SK-N-DZ (cell line): ENCODE measurements around the gene SLC13A3.

ENCODE experiments used
- DNase-seq: peaks from one replicate; pipeline ENCODE4 v3.0.0-alpha.2; 2015; ENCODE audit warnings: low spot score

Gene SLC13A3

DNA sequence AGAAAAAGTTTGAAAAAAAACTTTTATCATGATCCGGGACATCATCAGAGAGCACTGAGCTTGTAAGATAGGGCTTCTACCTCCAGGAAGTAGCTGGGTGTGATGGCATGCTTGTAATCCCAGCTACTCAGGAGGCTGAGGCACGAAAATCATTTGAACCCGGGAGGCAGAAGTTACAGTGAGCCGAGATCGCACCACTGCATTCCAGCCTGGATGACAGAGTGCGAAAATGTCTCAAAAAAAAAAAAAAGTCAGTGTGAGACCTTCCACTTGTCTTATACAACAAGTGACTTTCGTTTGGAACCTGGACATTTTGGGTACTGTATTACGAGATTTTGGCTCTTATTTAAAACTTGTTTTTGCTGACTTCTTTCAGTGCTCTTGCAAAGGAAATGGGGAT is 5.9 kb upstream of the SLC13A3 start:
- no peak for DNase-seq

DNA sequence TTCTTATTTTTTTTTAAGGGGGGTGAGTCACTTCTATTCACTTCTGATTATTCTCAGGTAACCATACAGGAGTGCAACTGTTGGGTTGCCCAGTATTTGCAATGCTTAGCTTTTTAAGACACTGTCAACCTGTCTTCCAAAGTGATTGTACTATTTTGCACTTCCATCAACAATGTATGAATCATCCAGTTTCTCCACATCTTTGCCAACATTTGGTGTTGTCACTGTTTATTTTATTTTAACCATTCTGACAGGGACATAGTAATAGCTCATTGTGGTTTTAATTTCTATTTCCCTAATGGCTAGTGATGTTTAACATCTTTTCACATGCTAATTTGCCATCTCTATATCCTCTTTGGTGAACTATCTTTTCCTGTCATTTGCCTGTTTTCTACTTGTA is 1.4 kb upstream of the SLC13A3 start:
- no peak for DNase-seq

DNA sequence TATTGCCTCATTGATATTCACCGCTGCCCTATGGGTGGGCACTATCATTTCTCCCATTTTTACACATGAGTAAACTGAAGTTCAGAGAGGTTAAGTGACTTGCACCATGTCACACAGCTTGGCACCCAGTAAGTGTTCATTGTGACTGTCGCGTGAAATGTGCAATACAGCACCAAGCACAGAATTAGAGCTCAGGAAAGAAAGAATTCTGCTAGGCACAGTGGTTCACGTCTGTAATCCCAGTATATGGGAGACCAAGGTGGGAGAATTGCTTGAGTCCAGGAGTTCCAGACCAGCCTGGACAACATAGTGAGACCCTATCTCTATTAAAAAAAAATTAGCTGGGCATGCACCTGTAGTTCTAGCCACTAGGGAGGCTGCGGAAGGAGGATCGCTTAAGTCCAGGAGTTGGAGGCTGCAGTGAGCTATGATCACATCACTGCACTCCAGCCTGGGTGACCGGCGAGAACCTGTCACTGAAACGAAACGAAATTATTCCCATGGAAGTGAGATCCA is 626 bp downstream of the SLC13A3 start:
- no peak for DNase-seq

DNA sequence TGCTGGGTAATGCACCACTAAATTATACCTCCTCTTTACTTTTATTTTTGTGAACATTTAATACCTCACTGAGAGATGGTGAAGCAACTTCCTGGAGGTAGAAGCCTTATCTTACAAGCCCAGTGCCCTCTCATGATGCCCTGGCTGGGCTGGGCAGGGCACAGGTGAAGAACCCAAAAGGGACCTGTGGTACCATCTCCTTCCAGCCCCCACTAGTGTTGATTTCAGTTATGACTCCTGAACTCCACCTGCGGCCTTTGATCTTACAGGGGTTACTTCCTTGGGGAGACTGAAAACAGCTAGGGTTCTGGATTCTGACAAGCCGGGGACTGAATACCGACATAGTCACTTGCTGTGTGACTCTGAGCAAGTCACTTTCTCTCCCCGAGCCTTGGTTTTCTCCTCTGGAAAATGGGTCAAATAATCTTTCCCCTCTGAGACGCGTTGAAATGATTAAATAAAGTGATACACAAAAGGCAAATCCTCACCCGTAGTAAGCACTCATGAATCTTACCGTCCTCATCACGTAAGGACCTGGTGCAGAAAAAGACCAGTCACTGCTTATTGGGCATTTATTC is 1.2 kb downstream of the SLC13A3 start:
- no peak for DNase-seq

DNA sequence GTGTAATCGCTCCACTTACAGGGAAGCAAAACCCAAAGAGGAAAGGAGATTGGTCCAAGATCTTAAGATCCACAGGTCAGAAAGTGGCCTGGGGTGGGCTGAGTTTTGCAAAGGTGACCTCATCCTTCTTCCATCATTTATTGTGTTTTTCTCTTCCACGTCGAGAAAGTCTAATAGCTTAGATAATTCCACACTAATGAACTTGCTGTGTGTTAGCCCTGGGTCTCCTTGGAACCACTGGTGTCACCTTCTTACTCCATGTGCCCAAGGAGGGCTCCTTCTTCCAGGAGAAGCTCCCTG is 1.7 kb downstream of the SLC13A3 start:
- DNase-seq: no peak

DNA sequence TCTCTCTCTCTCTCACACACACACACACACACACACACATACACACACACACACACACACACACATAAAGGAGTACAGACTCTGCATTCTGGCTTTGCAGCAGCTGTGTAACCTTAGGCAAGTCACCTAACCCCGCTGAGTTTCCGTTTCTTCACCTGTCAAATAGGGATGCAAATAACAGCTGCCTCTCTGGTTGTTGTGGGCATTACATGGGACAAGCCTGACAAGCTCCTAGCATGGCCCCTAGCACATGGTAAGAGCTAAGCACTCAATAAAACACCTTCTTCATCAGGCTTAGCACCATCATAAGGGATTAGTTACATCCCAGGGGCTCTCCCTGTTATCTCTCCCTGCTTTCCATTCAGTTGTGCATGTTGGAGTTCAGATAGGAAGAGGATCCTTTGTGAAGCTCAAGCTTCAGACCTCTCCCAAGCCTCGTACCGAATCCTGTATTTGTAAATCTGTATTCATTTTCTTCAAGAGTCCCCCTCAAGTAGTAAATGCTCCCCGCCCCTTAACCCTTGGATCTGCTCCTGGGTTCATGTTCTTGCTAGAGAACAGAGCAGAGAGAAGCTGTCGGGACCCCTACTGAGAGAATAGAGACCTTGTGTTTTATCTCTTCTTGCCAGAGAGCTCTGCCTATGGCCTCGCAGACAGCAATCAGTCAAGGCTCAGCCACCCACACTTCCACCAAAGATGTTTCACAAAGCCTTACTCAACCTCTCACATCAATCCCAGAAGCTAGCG is 2.2 kb downstream of the SLC13A3 start:
- no peak for DNase-seq

DNA sequence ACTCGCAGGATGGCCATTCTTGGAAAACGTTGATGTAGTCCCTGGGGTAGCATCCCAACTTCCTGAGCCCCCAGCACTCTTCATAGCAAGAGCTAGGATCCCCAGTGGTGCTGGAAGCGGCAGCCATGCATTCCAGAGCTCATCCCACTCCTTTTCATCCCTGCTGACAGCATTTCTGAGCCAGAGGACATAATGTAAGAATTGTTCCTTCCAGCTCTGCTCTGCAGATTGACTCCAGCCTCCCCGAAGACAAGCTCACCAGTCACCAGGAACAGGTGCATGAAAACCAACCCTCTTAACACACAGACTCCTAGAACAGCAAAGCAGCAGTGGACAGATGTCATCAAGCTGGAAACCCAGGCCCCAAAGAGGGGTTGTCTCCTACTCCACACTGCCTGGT is 3.8 kb downstream of the SLC13A3 start:
- DNase-seq: no peak

DNA sequence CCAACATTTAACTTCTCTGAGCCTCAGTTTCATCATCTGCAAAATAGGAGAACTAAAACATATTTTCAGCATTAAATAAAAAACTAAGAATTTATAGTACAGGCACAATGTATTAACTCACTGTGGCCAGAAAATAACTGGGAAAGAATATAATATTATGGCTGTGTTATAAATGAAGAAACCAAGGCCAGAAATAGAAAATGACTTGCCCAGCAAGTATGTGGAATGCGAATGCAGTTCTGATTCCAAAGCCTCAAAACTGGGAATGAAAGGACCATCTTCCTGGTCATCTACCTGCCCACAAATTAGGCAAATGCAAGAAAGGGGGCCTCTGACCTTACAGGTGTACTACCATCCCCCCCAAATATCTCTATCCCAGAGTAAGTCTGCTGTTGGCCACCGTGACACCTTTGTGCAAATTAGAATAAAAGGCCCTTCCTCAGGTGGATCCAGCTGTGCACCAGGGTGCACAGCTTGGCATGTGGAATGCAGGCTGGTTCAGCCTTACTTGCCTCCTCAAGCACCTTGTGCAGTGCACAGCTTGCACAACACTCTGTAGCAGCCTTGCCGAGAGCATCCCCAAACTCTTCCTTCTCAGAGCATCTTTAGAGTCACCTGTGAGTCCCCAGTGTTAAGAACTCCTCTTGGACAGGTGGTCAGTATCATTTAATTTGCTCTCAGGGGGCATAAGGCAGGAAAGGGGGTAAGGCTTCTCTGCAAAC is 4.4 kb downstream of the SLC13A3 start:
- DNase-seq: no peak

DNA sequence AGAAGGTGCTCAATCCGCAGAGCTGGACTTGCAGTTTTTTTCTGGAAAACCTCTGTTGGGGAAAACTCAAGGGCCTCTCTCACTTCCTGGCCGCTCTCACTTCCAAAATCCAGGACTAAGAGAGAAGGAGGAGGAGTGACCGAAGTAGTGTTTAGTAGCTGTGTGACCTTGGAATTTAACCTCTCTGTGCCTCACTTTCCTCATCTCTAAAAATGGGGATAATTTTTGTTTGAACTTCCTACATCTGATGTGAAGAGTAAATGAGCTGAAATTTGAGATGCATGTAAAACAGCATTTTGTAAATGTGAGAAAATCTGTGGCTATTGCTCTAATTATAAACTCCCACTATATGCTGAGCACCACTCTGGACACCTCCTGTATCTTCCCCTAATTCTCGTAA is 5.1 kb downstream of the SLC13A3 start:
- DNase-seq: no peak

DNA sequence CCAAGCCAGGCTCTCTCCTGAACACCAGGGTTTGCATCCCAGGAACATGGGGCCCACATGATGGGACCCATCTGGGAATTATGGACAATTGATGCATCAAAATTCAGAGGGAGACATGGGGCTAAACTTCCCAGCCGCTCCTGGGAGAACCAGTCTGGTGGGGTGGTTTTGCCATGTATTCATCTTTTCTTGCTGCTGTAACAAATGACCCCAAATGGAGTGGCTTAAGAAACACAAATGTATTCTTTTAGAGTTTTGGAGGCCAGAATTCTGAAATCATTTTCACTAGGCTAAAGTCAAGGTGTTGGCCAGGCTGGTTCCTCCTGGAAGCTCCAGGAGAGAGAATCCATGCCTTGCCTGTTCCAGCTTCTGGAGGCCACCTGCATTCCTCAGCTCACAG is 6.5 kb downstream of the SLC13A3 start:
- no peak for DNase-seq

DNA sequence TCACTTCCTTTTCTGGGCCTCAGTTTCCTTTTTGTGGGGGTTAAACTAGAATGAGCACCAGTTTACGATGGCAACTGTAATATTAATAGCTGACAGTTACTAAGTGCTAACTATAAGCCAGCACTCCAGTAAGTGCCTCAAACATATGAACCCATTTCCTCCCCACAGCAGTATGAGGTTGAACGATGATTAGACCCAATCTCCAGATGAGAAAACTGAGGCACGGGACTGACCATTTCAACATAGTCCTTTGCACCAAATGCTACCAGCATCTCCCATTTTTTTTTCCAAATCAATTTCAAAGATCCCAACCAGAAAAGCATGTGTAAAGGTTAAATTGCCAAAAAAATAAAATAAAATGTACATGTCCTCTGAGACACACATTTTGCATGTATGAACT is 7.1 kb downstream of the SLC13A3 start:
- no peak for DNase-seq

DNA sequence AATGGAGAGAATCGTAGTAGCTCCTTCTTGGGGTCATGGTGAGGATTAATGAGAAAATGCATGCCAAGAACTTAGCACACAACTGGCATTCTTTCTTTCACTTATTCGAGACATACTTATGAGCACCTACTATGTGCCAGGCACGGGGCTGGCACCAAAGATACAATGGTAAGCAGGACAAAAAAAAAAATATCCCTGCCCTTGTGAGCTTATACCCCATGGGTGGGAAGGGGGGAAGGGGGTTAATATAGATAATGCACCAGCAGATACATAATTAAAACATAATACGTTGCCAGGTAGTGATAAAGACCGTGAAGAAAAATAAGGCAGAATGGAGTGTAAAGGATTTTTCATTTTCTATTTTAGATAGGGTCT is 8.3 kb downstream of the SLC13A3 start:
- DNase-seq: no peak

DNA sequence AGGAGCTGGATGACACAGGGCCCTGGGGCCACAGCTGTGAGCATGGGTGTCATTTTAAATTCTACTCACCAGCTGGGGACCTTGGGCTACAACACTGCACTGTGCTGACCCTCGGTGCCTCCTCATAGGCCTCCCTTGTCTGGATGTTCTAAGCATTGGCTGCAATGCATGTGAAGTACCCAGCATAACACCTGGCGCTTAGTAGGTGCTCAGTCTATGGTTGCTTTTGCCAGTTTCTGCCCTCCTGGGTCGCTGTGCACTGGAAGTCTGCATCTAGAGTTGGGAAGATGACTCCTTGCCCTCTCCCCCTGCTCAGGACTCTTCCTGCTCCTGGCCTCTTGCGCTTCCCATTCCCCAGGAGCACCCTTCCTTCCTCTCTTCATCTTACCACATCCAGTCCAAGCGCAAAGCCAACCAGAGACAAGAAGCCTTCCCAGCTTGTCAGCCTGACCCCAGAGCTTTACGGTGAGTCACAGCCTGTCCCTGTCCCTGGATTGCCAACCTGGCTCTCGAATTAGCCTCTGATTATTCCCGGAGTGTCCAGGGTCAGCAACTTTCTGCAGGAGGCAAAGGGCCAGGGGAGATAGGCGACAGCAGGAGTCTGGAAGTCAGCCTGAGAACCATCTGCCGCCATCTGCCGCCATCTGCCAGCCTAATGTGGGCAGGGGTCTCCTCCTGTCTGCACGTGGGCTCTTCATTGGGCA is 8.8 kb downstream of the SLC13A3 start:
- peak; percentile 49 for DNase-seq

DNA sequence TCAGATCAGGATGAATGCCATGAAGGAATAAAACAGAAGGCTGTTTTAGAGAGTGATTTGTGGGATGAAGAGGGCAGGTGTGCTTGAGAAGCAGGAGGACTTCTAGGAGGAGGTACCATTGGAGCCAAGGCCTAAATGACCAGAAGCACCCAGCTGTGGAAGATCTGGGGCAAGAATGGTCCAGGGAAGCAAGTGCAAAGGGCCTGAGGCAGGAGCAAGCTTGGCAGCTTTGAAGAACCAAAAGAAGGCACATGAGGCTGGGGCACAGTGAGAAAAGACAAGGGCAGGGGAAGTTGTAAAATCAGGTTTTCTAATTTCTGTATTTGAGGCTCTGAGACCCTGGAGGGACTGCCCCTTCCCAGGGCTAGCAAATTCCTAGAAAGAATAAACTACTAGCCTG is 9.8 kb downstream of the SLC13A3 start:
- DNase-seq: no peak

DNA sequence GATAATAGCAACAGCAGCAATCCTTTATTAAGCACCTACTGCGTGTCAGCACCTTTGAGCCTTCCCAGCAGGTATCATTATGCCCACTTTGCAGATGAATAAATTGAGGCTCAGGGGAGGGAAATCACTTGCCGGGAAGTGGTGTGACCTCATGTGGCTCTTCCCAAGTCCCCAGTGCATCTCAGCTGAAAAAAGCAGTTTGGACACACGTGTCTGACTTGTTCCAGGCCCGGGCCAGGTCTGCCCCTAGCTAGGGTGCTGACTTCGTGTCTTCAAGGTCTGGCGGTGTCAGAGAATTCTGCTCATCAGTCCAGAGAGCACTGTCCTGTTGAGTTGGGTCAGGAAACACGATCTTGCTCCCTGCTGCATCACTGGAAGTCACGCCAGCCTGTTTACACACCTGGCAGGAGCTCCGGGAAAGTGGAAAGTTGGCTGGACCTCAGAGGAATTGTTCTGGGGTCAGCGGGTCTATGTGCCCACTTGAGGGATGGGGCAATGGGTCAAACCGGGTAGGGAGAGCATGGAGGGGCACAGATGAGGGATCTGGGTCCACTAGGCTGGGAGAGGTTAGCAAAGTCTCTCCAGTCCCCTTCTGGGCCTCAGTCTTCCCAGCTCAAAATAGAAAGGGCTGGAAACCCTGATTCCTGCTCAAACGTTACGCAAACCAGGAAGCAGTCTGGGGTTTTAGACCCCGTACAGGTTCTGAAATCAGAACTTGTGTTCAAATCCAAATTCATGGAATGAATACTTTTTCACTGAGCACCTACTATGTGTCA is 10.5 kb downstream of the SLC13A3 start:
- DNase-seq: no peak

DNA sequence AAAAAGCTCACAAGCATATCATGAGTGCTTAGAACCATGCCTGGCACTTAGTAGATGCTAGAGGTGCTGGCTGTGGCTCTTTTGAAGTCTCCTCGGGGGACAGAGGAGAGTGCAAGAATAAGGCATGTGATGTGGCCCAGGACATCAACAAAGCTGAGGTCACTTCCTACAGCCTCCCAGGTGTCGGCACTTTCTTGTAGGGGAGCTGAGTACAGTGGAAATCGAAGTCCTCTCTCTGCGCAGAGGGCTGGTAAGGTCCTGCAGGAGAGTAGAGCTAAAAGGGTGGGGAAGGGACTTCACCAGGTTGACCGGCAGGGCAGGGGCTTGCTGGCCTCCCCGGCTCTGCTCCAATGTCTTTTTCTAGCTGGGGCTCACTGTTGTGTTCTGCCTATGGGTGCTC is 11.2 kb downstream of the SLC13A3 start:
- no peak for DNase-seq

DNA sequence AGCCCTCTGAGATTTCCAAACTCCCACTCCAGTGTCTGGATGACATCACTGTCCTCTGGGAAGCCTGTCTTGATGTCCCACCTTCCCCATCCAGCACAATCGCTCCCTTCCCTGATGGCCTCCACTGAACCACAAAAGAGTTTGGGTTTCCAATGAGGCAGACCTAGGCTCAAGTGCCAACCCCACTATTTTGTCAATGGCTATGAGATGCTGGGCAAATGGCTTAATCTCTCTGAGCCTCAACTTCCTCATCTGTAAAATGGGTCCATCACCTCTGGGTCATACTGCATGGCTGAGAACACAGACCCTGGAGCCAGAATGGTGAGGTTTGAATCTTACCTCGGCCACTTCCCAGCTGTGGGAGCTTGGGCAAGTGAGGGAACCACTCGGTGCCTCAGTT is 11.7 kb downstream of the SLC13A3 start:
- DNase-seq: no peak

DNA sequence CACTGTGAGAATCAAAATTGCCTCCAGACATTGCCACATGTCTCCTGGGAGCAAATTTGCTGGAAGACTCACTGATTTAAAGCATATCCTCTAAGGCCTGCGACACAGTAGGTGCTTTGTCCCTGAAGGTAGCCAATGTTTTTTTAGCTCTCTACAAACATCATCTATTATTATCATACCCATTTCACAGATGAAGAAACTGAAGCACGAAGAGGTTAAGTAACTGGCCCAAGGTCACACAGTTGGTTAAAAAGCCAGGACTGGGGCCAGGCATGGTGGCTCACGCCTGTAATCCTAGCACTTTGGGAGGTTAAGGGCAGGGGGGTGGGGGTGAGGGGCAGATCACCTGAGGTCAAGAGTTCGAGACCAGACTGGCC is 12.4 kb downstream of the SLC13A3 start:
- no peak for DNase-seq

DNA sequence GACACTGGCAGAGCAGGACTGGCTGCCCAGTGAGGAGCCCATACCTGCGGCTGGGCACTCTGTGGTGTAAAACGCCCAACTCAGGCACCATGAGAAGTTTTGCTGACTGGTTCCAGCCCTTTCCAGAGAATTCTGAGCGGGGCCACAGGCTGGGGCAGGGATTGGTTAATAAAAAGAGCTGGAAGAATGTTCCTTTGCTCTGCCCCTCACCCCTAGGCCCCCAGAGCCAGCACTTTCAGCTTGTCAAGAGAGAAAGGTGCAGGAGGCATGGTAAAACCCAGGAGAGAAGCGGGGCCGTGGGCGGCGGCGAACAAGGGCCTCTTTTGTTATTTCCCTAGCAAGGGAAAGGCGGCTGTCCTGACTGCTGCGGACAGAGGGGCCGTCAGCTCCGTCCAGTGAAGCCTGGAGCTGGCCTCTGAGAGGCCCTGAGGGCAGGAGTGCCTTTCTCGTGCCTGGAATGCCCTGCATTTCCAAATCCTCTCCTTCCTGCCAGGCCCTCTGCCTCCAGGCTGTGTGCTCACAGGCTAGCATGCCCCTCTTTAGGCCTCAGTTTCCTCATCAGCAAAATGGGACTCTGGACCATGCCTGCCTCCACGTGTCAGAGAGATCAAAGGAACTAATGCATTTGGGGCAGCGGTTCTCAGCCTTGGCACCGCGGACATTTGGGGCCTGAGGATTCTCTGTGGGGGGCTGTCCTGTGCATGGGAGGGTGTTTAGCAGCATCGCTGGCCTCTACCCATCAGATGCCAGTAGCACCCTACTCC is 12.9 kb downstream of the SLC13A3 start:
- DNase-seq: no peak

DNA sequence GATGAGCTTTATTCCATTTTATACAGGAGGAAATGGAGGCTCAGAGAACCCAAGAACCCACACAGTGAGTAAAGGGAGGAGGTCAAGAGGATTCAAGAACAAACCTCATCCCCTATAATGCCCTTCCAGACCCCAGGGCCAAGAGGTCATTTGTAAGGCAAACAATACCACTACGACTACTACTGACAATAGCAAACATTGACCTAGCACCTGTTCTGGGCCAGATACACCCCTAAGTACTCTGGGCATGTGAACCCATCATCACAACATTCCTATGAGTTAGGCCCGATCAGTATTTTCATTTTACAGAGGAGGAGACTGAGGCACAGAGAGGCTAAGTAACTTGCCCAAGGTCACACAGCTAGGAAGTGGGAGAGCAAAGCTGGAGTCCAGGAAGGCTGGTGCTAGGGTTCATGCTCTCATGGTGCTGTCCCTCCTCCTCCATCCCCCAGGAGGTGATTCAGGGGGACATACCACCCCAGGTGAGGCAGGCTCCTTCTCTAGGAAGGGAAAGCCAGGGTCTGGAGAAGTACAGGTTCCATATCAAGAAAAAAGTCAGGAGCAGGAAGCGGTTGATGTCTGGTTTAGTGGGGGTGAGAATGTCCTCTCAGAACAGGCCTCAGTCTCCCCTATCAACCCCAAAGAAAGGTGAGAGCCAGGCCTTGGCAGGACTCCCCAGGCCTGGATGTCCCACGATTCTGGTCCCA is 13.7 kb downstream of the SLC13A3 start:
- no peak for DNase-seq
